ENCODE data around the gene DHX35. TPM values are rescaled to one million over a fixed set of nuclear protein-coding genes. Genes with fewer than 3 reads are reported as not detected.
A peak's percentile ranks its signal among the peaks of the same experiment; 100 is the strongest.

DHX35 gene
- total and polyA plus RNA-seq, 10 of the 15 experiments (the other 5 are each of a cell fraction or from before 2014, with no cell fraction given): 4.3 to 21.6 (median 14.9) TPM

GRCh38 chr20:39019805-39020325 lies 57.7 kb downstream of the DHX35 start (continued):
- TF ChIP-seq, protein P1, sequence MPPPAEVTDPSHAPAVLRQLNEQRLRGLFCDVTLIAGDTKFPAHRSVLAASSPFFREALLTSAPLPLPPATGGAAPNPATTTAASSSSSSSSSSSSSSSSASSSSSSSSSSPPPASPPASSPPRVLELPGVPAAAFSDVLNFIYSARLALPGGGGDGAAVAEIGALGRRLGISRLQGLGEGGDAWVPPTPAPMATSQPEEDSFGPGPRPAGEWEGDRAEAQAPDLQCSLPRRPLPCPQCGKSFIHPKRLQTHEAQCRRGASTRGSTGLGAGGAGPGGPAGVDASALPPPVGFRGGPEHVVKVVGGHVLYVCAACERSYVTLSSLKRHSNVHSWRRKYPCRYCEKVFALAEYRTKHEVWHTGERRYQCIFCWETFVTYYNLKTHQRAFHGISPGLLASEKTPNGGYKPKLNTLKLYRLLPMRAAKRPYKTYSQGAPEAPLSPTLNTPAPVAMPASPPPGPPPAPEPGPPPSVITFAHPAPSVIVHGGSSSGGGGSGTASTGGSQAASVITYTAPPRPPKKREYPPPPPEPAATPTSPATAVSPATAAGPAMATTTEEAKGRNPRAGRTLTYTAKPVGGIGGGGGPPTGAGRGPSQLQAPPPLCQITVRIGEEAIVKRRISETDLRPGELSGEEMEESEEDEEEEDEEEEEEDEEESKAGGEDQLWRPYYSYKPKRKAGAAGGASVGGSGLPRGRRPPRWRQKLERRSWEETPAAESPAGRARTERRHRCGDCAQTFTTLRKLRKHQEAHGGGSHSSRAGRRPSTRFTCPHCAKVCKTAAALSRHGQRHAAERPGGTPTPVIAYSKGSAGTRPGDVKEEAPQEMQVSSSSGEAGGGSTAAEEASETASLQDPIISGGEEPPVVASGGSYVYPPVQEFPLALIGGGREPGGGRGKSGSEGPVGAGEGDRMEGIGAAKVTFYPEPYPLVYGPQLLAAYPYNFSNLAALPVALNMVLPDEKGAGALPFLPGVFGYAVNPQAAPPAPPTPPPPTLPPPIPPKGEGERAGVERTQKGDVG (CRISPR knock-in tag; IDR thresholded peaks at IDR 0.05): no peak
- TF ChIP-seq TCF3 (IDR thresholded peaks at IDR 0.05; ENCODE audit: borderline replicate concordance, insufficient read depth, low read depth, low read length): no peak

DNA sequence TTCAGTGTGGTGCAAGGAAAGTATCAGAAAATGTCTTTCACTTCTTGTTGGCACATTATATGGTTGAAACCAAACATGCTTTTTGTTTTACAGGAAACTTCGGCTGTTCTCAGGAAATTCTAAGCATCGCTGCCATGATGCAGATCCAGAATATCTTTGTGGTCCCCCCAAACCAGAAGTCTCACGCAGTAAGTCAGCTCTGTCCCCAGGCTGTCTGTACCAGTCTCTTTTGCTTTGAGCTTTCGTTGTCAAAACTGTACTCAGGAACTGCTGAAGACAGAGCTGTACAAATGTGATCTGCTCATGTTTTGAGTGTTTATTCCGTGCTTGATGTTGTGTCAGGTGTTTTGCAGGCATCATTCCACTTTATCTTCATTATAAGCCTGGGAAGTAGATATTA lies 59.6 kb downstream of the DHX35 start:
- H3K36me3 ChIP-seq (ENCODE audit: control insufficient read depth in 2 of 2, insufficient read depth in 2 of 2, low read length in 1 of 2): peaks cover 6 to 29% of the 10 kb centered on the region in 2 experiments
- TF ChIP-seq DPF2 (IDR thresholded peaks at IDR 0.05): no peak
- TF ChIP-seq TARDBP (IDR thresholded peaks at IDR 0.05; ENCODE audit: borderline replicate concordance): no peak
- TF ChIP-seq JUNB (IDR thresholded peaks at IDR 0.05): peak; percentile 54; the same call in 1 of the 2 replicates
- no peak for TF ChIP-seq TCF3 (IDR thresholded peaks at IDR 0.05; ENCODE audit: borderline replicate concordance, insufficient read depth, low read depth, low read length)
- TF ChIP-seq RUNX3 (IDR thresholded peaks at IDR 0.05; ENCODE audit: low read length): peak; percentile 82
- TF ChIP-seq ATF2 (IDR thresholded peaks at IDR 0.05; ENCODE audit: low read length): peak; percentile 62; the same call in 1 of the 2 replicates
- no peak for TF ChIP-seq POU2F2 (IDR thresholded peaks at IDR 0.05; ENCODE audit: borderline replicate concordance, low read depth, low read length)
- no peak for TF ChIP-seq ZBTB33 (IDR thresholded peaks at IDR 0.05)
- TF ChIP-seq NFIC (IDR thresholded peaks at IDR 0.05; ENCODE audit: low read depth, low read length): peak; percentile 67
- no peak for TF ChIP-seq MYB (IDR thresholded peaks at IDR 0.05; ENCODE audit: borderline replicate concordance, low read depth, low read length)
- TF ChIP-seq, protein P2, sequence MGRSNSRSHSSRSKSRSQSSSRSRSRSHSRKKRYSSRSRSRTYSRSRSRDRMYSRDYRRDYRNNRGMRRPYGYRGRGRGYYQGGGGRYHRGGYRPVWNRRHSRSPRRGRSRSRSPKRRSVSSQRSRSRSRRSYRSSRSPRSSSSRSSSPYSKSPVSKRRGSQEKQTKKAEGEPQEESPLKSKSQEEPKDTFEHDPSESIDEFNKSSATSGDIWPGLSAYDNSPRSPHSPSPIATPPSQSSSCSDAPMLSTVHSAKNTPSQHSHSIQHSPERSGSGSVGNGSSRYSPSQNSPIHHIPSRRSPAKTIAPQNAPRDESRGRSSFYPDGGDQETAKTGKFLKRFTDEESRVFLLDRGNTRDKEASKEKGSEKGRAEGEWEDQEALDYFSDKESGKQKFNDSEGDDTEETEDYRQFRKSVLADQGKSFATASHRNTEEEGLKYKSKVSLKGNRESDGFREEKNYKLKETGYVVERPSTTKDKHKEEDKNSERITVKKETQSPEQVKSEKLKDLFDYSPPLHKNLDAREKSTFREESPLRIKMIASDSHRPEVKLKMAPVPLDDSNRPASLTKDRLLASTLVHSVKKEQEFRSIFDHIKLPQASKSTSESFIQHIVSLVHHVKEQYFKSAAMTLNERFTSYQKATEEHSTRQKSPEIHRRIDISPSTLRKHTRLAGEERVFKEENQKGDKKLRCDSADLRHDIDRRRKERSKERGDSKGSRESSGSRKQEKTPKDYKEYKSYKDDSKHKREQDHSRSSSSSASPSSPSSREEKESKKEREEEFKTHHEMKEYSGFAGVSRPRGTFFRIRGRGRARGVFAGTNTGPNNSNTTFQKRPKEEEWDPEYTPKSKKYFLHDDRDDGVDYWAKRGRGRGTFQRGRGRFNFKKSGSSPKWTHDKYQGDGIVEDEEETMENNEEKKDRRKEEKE (IDR thresholded peaks at IDR 0.05): no peak

More for the DNA sequence above, 59.6 kb downstream of the DHX35 start:
- Histone ChIP-seq H3K4me3 (no peak overlapping the region), H3K4me2 (ENCODE audit: control insufficient read depth, insufficient read depth) (no peak overlapping the region), H3K79me2 (ENCODE audit: control insufficient read depth, insufficient read depth, low read length) (no peaks in the 10 kb centered on the region), H3K9me3 (replicated peaks; ENCODE audit: control insufficient read depth, insufficient read depth, low read length) (peaks cover 9% of the 10 kb centered on the region; the same call in 2 of the 3 replicates), H2AFZ (ENCODE audit: control insufficient read depth, low read depth, low read length) (no peak overlapping the region), H3K27ac (ENCODE audit: control insufficient read depth, insufficient read depth) (peak overlapping the region; percentile 53), H4K20me1 (ENCODE audit: control insufficient read depth, insufficient read depth) (no peaks in the 10 kb centered on the region), H3K9ac (ENCODE audit: control insufficient read depth, insufficient read depth, low read length) (no peak overlapping the region), H3K27me3 (replicated peaks in 1 of 2; ENCODE audit: control insufficient read depth in 2 of 2, insufficient read depth in 2 of 2, low read length in 1 of 2) (no peaks in the 10 kb centered on the region), H3K4me1 (ENCODE audit: control insufficient read depth, insufficient read depth, low read length) (peaks cover 38% of the 10 kb centered on the region)
- ChIA-PET POLR2A (interaction anchor here (0.9 to 2.7 kb wide), 3 partner anchors 9 to 60 kb away, joined by 3 to 15 read pairs (median 4); partner anchors contain the start of gene DHX35), CTCF (interaction anchor here (0.7 to 4.7 kb wide), 13 partner anchors 8 to 372 kb away, joined by 3 to 40 read pairs (median 5); partner anchors contain the start of gene DHX35), SMC1A (ENCODE audit: uncharacterized antibody, unreplicated experiment) (interaction anchor here (0.9 to 3.1 kb wide), 14 partner anchors 24 to 266 kb away, joined by 3 to 22 read pairs (median 4); partner anchors contain the start of gene DHX35), RAD21 (ENCODE audit: unreplicated experiment) (interaction anchor here (0.8 to 2.7 kb wide), 8 partner anchors 9 to 95 kb away, joined by 3 to 16 read pairs (median 6); partner anchors contain the start of genes DHX35 and FAM83D)
- BruUV-seq (replicated peaks): no TSS peak
- FAIRE-seq (no peak), ATAC-seq (peak; percentile 71), DNase-seq (ENCODE audit: low read depth, low spot score) (peak; percentile 58)
- in situ Hi-C loops (cut with MboI) (no loop called here), intact Hi-C loops (cut with micrococcal nuclease; ENCODE audit: unreplicated experiment) (loop anchor here (1.0 to 2.0 kb wide), 2 partner anchors 35 to 59 kb away; partner anchors contain the start of gene DHX35)
- under 1% methylated on average over 5 of the region's 5 CpGs for WGBS (ENCODE audit: insufficient coverage, insufficient replicate concordance, low lambda C conversion rate, missing lambda C conversion rate)
